Ascending aorta (tissue), 2 donors: Measurements from ENCODE around the gene CCDC71L. TPM values are rescaled to one million over a fixed set of nuclear protein-coding genes. Genes with fewer than 3 reads are reported as not detected.

Experiments
- DNase-seq, 2 donors: peaks; one replicate each; pipeline ENCODE4 v3.0.0-alpha.2; 2019; ENCODE audit warnings: low spot score in 2 of 2
- H3K27ac ChIP-seq, 2 donors: fragments of 200-600 bp; sonication (generic); one replicate each; pipeline ENCODE4 v1.5.1; 2016 to 2017; ENCODE audit warnings: mild to moderate bottlenecking in 1 of 2
- H3K27me3 ChIP-seq: fragments of 200-600 bp; sonication (generic); one replicate; pipeline ENCODE4 v1.5.1; 2017
- H3K36me3 ChIP-seq, 2 donors: fragments of 200-600 bp; sonication (generic); one replicate each; pipeline ENCODE4 v1.5.1; 2016
- H3K4me1 ChIP-seq, 2 donors: fragments of 200-600 bp; sonication (generic); one replicate each; pipeline ENCODE4 v1.5.1; 2016 to 2017; ENCODE audit warnings: mild to moderate bottlenecking in 1 of 2
- H3K4me3 ChIP-seq, 2 donors: fragments of 200-600 bp; sonication (generic); one replicate each; pipeline ENCODE4 v1.5.1; 2016 to 2017; ENCODE audit warnings: mild to moderate bottlenecking in 1 of 2
- H3K9me3 ChIP-seq, 2 donors: fragments of 200-600 bp; sonication (generic); one replicate each; pipeline ENCODE4 v1.5.1; 2016
- CTCF ChIP-seq, 3 experiments: fragments of 200-600 bp in 2 of 3; fragments of 450-650 bp in 1 of 3; sonication (generic) in 2 of 3; IDR thresholded peaks; one replicate each; pipeline ENCODE4 v1.5.1; 2016 to 2019; ENCODE audit warnings: antibody characterized with exemption in 3 of 3, mild to moderate bottlenecking in 1 of 3, moderate library complexity in 1 of 3
- intact Hi-C: fragments of 100-400 bp; cut with DNase I; formaldehyde crosslinking; loops from one replicate; pipeline ENCODE4 v1.15.1; 2023
- total RNA-seq: library from RNA; depleted of rRNA; stranded (reverse); fragments of >200 nt; gene quantifications from one replicate; pipeline ENCODE4 v1.1.0, GENCODE V29; 2016

Gene CCDC71L
- total RNA-seq, 1 donor from 2014 or later = 46.6 TPM

DNA sequence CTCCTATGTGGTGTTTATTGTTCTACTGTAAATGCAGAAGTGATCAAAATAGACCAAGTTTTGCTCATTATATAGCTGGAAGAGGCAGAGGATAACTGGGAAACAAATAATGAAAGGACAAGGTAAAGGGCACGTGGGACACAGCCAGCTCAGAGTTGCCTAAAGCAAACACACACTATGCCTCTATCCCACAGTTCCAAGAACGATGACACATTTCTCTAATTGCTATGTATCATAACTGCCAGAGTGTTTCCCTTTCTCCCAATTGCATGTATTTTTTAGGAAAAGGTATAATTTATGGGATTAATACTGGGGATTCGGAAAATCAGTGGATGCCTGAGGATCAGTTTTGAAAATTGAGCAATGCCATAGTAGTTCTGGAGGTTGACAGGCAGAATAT is 49.0 kb downstream of the CCDC71L start:
- no peak for TF ChIP-seq CTCF (IDR thresholded peaks at IDR 0.05)
- Histone ChIP-seq H3K4me1 (no peaks in the 10 kb centered on the region), H3K9me3 (peaks cover 0 to 5% of the 10 kb centered on the region in 2 donors), H3K36me3 (no peaks in the 10 kb centered on the region), H3K27me3 (no peaks in the 10 kb centered on the region), H3K27ac (no peak overlapping the region), H3K4me3 (no peak overlapping the region)
- intact Hi-C loops = no loop called here
- DNase-seq = no peak

DNA sequence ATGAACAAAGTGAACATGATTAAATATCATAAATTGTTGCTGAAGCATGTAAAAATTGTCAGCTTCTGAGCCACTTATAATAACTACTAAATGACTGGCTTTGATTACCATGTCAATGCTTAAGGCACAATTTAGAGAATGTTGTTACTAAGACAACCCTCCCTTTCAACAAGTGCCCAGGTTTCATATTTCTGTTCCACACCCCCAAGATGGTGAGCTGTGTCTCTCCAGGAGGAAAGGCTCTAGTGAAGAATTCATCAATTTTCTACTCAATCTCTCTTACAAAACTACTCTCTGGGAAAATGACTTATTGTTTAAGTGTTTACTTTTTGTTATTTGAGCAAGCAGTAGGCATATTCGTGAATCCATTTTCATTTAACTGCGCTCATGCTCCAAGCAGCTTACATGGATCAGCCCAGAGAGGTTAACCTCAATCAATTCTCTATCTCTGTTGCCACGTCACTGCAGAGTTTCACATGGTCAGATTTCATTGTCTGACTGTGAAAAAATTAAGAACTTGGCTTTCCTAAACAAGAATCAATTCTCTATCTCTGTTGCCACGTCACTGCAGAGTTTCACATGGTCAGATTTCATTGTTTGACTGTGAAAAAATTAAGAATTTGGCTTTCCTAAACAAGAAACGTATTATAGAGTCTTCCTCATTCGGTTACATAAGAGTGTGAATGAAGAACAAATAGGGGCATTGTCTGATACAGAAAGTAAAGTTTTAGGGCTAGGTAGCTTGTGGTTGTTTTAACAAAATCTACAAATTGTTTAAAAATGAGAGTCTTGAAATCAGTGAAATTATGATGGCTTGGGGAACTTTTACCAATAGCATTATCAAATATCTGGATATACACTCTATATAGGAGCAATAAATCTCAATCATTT is 49.7 kb downstream of the CCDC71L start:
- Histone ChIP-seq H3K4me3 (no peak overlapping the region), H3K27ac (no peak overlapping the region), H3K9me3 (peaks cover 0 to 5% of the 10 kb centered on the region in 2 donors), H3K4me1 (no peaks in the 10 kb centered on the region), H3K36me3 (no peaks in the 10 kb centered on the region), H3K27me3 (no peaks in the 10 kb centered on the region)
- intact Hi-C loops = no loop called here
- TF ChIP-seq CTCF (IDR thresholded peaks at IDR 0.05) = no peak
- no peak for DNase-seq

GRCh38 chr7:106609416-106609815 is 51.5 kb downstream of the CCDC71L start:
- Histone ChIP-seq H3K27me3 (no peaks in the 10 kb centered on the region), H3K36me3 (no peaks in the 10 kb centered on the region), H3K4me3 (no peak overlapping the region), H3K4me1 (no peaks in the 10 kb centered on the region), H3K9me3 (peaks cover 0 to 5% of the 10 kb centered on the region in 2 donors), H3K27ac (no peak overlapping the region)
- TF ChIP-seq CTCF (IDR thresholded peaks at IDR 0.05) = no peak
- intact Hi-C loops = no loop called here
- no peak for DNase-seq

GRCh38 chr7:106608661-106609060 is 52.3 kb downstream of the CCDC71L start:
- Histone ChIP-seq H3K27me3 (no peaks in the 10 kb centered on the region), H3K4me3 (no peak overlapping the region), H3K36me3 (no peaks in the 10 kb centered on the region), H3K27ac (no peak overlapping the region), H3K9me3 (peaks cover 0 to 5% of the 10 kb centered on the region in 2 donors), H3K4me1 (no peaks in the 10 kb centered on the region)
- DNase-seq = no peak
- TF ChIP-seq CTCF (IDR thresholded peaks at IDR 0.05) = no peak
- intact Hi-C loops = no loop called here

Other genes starting within 250 kb of the CCDC71L start
- 2.0 TPM for gene PIK3CG, start 204.1 kb upstream of the CCDC71L start, total RNA-seq